NCI-H1436 (cell line): ENCODE measurements around the gene AGAP9.
"Not testable (repeated sequence)": the region's sequence is repeated elsewhere in the genome, so short reads cannot be mapped to it uniquely, and the experiment has no call there.

Experiments used
- DNase-seq: peaks from one replicate; lab custom pipeline; 2025; lab: John Stamatoyannopoulos, UW

AGAP9 gene

DNA sequence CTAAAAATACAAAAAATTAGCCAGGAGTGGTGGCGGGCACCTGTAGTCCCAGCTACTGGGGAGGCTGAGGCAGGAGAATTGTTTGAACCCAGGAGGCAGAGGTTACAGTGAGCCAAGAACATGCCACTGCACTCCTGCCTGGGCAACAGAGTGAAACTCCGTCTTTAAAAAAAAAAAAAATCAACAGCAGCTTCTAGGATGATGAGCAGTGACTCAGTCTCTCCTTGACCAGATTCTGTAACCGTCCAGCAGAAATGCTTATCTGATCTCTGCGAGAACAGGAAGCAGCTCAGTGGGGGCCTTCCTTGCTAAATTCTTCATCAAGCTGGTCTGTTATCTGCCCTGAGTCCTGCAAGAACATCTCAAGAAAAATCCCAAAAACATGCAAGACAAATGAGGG lies 37.5 kb downstream of the AGAP9 start:
- DNase-seq, result not testable (repeated sequence)

DNA sequence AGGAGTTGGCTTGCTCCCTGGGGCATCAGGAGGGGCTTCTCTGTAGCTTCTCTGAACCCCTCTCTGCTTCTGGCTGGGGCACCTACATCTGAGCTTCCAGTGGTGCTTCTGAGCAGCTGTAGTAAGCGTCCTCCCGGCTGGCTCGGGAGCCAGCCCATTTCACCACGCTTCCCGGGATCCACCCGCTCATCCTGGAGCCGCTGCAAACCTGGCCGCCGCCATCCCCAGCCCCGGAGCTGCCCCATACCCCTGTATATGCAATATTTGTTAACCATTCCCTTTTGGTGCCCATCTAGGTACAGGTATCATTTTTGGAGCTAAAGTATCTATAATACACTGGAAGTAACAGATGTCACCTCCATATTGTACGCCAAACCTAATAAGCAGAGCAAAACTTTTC lies 38.7 kb downstream of the AGAP9 start:
- DNase-seq, result not testable (repeated sequence)

DNA sequence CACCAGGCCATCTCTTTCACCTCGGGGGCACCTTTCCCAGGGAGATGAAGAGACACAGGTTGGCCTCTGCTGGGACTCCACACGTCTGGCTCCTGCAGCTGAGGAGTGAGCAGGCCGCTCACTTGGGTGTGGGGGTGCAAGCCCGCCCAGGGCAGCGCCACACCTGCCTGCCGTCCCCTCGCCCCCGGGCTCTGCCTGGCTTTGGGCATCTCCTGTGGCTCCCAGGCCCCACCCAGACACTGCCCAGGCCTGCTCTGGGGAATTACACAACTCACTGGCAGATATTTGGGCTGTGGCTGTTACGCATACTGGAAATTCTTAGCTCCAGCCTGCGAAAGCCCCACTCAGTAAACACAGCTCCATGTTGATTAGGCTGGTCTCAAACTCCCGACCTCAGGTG lies 39.5 kb downstream of the AGAP9 start, which contains the start of gene ANXA8:
TSS of gene ANXA8 (minus strand) at position 193 of the 400 bp plus-strand sequence. CDS start at position 11, 182 bp downstream.
- not testable (repeated sequence) for DNase-seq

DNA sequence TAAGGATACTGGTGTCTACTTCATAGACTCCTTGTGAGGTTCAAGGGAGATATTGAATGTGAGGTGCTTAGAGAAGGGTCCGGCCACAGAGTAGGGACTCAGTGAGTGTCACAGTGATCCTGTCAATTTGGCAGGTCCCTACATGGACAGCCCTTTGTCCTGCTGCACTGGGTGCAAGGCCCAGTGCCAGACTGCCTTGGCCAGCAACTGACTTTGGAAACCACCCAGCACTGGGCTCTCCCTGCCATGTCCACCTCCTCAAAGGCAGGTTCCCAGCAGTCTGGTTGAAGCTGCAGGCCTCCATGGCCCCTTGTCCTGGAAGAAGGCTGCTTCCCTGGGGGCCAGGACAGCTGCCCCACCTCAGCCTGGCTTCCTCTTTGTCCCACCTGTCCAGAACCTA lies 41.1 kb downstream of the AGAP9 start:
- not testable (repeated sequence) for DNase-seq

DNA sequence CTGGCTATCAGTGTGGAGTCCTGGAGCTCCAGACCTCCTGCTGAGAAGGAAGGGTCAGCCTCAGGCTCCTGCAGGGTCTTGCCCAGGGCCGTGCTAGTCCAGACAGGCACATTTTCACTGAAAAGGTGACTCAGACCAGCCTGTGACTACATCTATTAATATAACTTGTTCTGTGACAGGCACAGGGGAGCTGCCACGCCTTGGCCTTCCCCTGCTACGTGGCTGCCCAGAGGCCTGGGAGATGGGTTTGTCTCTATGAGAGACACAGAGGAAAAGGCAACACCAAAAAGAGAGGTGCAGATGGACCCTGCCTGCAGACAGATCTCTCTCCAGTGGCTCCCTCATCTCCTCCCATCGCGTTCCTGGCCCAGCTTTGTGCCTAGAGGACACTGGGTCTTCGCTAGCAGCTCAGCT lies 41.7 kb downstream of the AGAP9 start:
- not testable (repeated sequence) for DNase-seq

DNA sequence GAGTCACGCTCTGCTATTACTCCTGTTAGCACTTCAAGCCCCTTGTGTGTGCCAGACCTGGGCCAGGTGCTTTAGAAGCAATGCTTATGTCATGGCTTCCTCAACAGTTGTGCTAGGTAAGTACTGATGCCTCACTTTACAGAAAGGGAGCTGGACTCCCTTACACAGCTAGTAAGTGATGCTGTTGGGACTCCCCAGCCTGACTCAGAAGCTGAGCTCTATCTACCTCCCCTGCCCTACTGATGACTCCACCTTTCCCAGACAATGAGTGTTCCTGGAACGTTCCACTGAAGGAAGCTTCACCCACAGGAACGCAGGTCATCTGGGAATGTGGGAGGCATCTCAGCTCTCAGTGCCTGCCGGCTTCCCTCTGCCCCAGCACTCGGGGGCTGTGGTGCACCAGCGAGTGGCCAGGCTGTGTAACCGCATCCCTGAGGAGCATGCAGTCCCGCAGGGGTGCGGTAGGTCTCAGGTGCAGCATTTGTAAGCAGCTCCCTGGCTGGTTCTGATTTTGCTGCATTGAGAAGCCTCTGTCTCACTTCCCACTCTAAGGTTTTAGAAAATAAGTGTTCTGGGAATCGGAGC lies 42.2 kb downstream of the AGAP9 start:
- not testable (repeated sequence) for DNase-seq

DNA sequence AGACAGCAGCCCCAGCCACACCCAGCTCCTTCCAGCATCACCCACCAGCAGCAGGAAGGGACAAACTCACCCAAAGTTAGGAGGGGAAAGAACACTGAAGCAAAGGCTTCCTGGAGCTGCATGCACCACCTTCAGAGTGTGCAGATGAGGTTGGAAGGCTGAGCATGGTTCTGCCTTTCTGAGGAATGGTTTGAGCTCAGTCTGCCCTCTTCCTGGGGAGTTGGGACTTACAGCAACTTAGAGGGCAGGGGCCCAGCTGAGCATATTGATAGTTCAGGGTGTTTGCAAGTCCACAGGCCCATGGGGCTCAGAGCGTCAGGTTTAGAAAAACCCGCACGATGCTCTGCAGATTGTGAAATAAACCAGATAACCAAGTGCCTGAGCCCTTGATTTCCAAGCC lies 43.3 kb downstream of the AGAP9 start:
- not testable (repeated sequence) for DNase-seq

DNA sequence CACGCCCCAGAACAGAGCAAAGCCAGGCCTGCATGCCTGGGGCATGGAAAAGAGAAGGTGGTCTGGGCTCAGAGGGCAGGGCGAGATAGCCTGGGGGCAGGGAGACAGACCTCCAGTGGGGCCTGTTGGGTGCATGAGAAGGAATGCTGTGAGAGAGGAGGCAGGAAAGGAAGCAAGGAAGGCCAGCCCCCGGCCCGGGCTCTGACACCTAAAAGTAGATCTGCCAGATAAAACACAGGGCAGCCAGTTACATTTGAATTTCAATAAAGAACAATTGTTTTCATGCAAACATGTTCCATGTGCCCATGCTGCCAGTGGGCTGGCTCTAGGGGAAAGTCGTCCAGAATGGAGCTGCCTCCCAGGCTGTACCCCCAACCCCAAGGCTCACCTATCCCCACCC lies 45.3 kb downstream of the AGAP9 start:
- DNase-seq, result not testable (repeated sequence)

DNA sequence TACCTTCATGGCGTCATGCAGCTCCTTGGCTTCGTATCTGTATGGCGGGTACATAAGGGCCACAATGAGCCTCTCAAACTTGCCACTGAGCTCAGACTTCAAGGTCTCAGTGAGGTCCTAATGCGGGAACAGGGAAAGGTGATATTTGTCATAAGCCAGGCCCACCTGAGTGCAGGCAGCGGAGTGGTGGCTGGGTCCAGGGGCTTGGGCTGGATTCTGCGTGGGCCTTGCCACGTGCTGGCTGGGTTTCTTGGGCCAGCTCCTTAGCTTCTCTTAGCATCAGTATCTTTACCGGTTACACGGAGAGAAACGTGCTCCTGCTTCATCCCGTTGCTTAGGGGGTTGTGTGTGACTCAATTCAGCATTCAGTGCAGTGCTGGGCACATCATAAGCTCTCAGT lies 46.4 kb downstream of the AGAP9 start:
- DNase-seq, result not testable (repeated sequence)

DNA sequence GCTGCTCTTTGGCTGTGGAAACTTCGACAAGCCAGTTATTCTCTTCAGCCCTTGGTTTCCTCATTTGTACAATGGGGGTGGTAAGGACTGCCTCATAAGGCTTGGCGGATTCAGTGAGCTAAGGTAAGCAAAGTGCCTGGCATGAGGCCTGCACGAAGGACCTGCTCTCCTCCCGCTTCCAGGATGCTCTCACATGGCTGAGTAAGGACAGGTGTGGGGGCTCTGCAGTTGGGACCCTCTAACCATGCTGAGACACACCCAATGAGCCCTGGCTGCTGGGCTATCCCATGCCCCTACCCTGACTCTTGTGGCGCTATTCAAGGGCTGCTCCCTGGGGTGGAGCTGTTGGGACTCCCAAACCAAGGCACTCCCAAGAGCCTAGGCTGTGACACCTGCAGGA lies 48.3 kb downstream of the AGAP9 start:
- not testable (repeated sequence) for DNase-seq

DNA sequence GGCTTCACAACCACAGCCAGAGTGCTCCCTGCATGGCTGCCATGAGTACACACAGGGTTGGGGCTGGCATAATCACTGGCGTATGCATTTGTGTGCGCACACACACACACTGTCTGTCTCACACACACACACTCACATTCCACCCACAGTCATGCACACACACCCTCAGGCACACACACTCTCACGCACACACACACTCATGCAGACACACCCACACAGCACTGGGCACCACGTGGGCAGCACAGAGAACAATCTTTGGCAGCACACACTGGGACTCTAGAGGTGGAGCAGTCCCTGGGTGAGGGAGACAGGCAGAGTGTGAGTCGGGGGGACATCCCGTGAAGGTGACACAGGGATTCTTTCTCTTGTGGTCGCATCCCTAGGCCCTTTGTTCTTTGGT lies 49.9 kb downstream of the AGAP9 start:
- DNase-seq, result not testable (repeated sequence)

DNA sequence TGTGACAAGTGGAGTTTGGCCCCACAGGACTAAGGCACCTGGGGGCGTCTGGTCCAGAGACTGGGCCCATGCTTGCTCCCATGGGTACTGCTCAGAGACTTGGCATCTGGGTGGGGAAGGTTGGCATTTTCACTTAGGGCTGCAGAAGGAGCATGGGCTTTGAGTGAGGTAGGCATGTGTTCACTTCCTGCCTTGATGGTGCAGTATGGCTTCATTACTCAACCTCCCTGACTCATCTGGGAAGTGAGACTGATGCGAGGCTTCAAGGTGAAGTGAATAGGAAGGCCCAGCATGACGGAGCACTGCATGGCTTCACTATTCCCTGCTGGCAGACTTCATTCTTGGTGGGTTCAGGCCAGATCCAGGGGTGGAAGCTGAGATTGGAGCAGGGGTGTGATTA lies 50.8 kb downstream of the AGAP9 start:
- not testable (repeated sequence) for DNase-seq

DNA sequence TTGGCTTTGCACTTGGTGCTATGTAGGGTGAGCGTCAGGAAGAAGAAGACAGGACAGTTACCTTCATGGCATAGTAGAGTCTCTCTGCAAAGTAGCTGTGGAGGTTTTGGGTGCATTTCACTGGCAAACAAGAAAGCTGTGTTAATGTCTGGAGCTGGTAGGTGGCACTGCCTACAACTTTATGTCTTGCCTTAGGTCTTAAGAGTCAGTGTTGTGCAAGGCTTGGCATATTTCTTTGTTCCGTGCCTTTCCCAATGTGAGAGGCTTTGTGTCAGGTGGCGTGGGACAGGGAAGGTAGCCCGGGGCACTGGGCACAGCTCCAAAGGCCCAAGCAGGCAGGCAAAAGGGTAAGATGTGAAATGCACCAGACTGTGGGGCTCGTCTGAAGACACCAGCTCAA lies 51.4 kb downstream of the AGAP9 start:
- DNase-seq, result not testable (repeated sequence)

DNA sequence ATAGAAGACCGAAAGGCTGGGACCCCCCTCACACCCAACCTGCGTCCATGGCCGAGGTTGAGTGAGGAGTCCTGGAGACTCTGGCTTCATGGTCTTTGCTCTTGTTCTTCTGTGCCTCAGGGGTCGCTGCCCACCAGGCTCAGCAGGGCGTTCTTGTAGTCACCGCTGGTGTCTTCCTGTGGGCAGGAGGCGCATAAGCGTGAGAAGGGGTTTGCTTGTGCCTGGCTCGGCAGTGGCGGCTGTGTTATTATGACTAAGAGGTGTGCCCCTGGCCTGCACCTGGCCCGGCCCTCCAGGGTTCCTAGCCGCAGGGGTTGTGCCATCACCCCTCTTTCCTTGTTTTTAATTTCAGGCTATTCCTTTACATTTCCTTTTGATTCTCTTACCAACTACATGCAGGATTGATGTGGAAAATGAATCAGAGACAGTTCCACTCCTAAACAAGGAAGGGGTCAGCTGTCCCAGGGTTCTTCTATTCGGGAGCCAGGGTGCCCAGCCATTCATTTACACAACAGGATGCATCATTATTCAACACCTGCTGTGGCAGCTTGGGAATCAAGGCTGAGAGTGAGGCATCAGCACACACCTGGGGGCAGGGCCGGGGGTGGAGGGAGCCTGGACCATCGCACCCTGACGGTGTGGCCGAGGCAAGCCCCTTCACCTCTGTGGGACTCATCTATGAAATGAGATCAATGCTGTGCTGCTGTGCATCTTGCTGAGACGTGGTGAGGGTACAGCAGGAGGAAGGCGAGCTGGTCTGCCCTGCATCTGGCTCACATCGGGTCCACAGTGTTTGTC lies 54.5 kb downstream of the AGAP9 start:
- DNase-seq, result not testable (repeated sequence)

DNA sequence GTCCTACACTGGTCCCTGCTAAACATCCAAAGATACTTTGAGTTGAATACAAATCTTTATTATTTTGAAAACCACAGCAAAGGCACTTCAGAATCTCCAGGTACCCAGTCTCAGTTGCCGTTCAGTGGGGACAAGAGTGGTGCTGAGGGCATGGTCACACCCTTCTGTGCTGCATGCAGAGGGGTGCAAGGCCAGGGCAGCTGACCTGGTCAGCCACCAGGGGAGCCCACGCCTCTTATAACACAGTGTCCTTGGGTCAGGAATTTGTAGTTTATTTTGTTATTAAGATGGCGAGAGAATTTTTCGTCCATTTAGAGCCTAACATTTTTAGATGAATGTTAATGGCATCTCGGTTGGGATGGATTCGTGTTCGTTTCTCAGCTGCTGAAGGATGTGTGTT lies 55.5 kb downstream of the AGAP9 start:
- DNase-seq, result not testable (repeated sequence)

DNA sequence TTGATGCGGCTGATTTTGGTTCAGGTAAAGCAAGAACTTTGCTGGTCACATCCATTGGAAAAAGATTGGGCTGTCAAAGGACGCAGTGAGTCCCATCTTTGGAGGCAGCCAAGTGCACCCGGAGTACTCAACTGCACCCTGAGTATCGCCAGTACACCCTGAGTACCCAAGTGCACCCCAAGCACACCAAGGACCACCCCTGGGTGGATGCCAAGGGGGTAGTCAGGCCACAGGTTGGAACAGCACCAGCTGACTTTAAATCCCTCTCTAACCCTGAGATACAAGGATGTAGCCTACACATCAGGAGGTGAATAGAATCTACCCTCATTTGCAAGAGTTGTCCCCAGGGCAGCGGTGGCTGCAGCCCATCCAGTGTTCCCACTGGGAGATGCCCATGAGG lies 56.0 kb downstream of the AGAP9 start:
- not testable (repeated sequence) for DNase-seq

DNA sequence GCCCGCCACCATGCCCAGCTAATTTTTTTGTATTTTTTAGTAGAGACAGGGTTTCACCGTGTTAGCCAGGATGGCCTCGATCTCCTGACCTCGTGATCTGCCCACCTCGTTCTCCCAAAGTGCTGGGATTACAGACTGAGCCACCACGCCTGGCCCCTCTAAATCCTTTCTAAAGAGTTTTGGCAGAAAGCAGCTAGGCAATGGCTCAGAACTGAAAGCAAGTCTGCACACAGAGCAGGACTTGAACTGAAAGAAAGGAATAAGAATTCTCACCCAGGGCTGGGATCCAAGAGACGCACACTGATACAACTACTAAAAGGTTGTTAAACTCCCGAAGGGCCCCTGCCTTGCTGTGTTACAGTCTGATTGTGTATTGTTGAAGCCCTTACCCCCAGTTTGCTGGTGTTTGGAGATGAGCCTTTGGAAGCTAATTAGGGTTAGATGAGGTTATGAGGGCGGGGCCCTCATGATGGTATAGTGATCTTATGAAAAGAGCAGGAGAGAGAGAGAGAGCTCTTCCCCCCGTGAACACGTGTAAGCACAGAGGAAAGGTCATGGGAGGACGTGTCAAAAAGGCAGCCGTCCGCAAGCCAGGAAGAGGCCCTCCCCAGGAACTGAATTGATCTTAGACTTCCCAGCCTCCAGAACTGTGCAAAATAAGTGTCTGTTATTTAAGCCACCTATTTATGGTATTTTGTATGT lies 58.1 kb downstream of the AGAP9 start:
- not testable (repeated sequence) for DNase-seq

DNA sequence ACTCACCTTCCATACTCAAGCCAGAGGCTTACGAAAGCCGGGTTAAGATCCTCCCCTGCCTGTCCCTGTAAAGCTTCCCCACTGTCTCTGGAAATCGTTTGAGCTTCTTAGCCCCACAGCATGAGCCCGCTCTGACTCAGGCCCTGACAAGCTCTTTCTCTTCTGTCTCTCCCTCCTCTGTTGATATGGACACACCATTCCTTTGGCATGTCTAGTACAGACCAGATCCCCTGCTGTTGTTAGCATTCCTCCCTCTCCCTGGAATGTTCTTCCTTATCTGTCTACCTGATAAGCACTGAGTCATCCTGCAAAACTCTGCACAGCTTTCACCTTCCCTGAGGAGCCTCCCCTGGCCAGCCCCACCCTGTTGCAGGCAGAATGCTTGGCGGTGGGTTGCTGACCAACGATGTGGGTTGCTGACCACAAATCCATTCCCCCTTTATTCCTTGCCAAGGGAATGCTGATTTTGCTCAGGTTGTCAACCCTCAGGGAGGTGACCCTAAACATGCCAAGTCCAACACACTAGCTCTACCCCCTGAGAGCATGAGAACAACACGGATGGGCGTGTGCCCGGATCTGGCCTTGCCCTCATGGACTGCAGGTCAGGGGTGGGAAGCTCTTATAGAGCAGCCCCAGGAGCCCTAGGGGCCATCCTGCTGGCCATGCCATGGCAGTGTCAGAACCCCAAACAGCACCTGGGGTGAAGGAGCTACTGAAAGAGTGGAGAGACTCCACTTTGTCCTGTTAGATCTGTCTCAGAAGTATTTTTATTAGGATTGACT lies 60.7 kb downstream of the AGAP9 start:
- DNase-seq, result not testable (repeated sequence)

DNA sequence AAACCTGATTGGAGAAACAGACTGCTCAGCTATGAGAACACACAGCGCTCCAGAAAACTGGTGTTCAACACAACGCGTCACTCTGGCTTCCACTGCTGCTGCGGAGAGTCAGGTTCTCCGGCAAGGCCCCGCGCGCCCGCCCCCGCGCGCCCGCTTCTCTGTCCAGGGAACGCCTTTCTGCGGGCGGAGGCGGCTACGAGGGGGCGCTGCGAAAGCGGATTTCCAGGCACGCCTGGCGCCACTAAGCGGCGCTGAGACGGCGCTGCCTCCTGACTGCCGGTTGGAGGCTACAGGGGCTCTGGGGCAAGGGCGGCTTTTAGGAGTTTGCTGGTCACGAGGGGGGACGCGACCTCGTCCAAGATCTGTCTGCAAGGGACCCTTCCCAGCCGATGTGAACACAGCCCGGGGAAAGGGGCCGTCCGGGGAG lies 62.2 kb downstream of the AGAP9 start:
- not testable (repeated sequence) for DNase-seq

DNA sequence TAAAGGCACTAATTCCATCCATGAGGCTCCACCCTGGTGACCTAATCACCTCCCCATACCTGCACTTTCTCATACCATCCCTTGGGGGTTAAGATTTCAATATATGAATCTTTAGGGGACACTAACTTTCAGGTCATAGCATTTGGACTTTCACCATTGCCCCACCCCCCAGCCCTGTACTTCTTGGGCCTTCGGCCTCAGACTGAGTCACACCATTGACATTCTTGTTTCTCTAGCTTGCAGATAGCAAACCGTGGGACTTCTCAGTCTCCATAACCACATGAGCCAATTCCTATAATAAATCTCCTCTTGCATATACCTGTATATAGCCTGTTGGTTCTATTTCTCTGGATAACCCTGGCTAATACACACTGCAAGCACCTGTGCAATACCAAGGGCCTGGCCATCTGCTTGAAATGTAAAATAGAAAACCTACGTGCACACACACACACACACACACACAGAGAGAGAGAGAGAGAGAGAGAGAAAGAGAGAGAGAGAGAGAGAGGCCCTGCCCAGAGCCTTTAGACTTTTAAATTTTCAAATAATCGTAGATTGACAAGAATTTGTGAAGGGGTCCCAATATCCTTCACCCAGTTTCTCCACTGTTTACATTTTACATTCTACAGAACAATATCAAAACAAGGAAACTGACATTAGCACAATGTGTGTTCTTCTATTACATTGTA lies 64.8 kb downstream of the AGAP9 start:
- DNase-seq, result no peak

DNA sequence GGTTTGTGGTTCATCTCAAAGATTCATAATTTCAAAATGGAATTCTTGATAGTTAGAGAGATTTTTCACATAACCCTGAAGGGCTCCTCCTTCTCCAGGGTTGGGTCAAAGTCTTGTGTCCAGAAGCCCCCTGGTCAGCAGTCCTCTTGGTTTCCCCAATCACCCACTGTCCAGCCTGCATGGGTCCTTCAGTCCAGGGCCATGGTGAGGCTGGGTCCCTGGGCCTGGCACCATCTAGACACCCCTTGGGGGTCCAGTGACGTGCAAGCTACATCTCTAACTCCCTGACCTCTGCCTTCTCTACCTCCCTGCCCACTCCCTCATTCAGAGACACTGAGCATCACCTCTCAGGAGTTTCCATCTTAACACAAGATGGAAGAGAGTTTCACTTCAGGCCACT lies 65.6 kb downstream of the AGAP9 start:
- no peak for DNase-seq

DNA sequence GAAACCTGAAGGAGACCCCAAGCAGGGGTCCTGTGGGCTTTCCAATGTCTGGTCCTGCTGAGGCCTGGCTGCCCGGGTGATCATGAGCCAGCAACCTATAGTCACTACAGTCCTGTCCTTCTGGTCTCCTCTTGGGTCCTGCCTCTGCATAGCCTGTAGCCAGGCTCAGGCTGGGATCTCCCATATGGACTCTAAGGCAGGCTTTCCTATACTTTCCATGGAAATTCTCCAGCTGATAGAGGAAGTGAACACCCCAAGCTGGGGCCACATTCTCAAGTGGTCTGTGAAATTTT lies 66.0 kb downstream of the AGAP9 start:
- DNase-seq, result no peak
